HUDEP-2 (cell line): ENCODE measurements around the gene TBC1D1.

Source experiments
- DNase-seq, 76 experiments: peaks; one replicate each; lab custom pipeline; 2025; ENCODE audit not compliant: unreplicated experiment in 76 of 76; lab: John Stamatoyannopoulos, UW

The TBC1D1 gene

DNA sequence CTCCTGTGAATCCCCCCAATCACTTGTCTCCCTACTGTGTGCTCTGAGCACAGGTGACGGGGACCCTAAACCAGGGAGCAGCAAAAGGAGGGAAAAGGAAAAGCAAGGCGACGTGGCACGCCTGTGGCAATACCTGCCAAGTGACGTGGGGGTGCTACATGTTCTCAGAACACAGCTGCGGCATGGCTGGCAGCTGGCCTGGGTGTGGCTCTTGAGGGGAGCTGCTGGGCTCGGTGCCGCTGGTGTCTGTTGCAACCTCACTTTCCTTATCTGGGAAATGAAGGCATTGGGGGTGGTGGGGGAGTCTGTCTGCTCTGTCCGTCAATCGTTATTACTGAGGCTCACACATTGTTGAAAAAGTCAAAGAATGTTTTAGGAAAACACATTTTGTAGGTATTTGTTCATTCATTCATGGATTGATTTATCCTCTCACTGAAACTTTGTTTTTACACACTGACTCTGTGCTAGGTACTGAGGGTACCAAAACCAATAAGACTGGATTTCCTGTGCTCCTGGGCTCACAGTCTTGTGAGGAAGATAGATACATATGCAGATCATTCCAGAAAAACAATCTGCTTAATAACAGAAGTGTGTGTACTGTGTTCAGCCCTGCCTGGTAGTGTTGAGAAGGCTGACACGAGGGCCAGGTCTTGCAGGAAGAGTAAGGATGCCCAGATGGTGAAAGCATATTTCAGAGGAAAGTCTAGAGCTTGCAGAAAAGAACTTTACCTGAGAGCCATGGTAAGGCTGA, 286.9 kb downstream of the TBC1D1 start:
- DNase-seq = peak; percentile 3 to 90 (median 78)

- no peak for DNase-seq
Observed at GRCh38 chr4:38178392-38178995, 287.6 kb downstream of the TBC1D1 start.

DNA sequence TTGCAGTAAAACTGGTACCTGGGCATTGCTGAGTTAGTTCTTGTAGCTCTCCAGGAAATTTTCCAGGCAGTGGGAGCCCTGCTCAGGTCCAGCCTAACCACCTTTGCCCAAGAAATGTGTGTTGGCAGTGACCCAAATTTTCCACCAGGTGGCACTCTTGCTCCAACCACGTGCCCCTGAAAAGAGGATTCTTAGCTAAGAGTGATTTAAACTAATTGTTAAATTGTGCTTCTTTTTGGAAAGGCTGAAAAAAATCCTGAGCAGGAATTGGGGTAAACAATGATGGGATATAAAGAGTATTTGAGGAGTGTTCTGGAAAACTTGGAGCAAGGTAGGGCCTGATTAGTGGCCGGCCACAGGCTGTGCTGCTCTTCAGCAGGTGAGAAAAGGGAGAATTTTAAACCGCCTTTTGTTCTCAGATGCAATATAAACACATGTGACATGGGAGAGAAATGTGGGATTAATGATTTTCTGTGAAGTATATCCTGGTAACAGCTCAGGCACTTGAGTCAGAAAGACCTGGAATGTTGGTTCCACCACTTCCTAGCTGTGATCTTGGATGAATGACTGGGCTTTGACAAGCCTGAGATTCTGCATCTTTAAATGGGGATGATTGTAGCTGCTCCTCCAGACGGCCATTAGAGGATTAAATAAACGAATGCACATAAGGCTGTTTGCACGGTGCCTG, 288.9 kb downstream of the TBC1D1 start:
- peak in 61 of 76 experiments; percentile 2 to 78 (median 41) for DNase-seq

DNA sequence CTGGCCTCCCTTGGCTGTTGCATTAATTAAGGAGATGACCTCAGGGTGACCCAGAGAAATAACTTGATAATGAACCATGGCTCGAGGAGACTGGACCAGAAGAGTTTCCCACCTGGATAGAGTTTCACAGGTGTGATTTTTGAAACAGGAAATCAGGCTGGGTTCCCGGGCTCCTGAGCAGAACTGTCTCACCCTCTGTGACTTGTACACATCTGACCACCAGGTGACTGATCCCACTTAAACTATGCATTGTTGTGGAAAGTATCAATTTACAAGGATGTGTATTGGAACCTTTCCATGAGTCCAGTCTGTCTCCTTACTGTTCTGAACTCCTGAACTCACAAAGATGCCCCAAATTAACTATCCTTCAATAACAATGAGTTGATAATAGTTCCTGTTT, 289.6 kb downstream of the TBC1D1 start:
- no peak for DNase-seq

- no peak for DNase-seq
Observed at GRCh38 chr4:38181286-38181685, 290.4 kb downstream of the TBC1D1 start.

- DNase-seq = no peak
Observed at GRCh38 chr4:38182334-38182998, 291.6 kb downstream of the TBC1D1 start.

- DNase-seq = no peak
Observed at GRCh38 chr4:38184404-38184803, 293.5 kb downstream of the TBC1D1 start.

DNA sequence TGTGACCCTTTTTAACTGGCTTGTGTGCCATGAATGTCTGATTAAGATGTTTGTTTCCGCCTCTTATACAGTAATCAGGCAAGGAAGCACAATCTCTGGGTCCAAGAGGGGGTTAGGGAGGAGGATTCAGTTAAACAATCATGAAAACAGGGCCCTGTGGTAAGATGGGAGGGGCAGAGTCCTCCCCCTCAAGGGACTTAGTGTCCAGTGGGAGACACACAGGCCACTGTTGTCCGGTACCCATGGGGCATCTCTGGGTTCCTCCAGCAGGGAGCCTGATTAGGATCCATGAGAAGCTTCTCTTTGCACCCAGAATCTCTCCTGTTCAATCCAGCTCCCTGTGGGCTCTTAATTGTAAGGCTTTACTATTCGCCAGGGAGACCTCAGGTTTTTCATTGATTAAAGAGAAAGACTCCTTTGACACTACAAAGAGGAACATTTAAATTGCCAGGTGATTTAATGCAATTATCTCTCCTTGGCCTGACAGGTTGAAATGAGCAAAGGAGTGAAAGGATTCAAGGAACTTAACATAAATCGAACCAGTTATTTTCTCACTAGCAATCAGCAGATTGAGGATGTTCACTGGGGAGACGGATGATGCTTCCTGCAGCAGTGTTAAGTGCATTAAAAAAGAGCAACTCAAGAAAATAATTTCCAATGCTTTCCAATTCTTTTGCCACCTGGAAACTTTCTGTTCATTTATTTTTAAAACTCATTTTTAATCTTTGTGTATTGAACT, 294.7 kb downstream of the TBC1D1 start:
- no peak for DNase-seq

GRCh38 chr4:38188136-38188535, 297.3 kb downstream of the TBC1D1 start:
- no peak for DNase-seq

- DNase-seq = no peak
Observed at GRCh38 chr4:38188631-38189101, 297.8 kb downstream of the TBC1D1 start.
